A673 (cell line): ENCODE results near the gene MEI4. TPM values are rescaled to one million over a fixed set of nuclear protein-coding genes. Genes with fewer than 3 reads are reported as not detected.

Experiments
- BruUV-seq: library from RNA; stranded (reverse); fragments of 400-500 nt; replicated peaks from 2 replicates; lab custom pipeline; 2021; lab: Mats Ljungman, UMichigan
- CTCF ChIA-PET: fragments of 300-600 bp; sonication (Branson Sonifier 250); formaldehyde crosslinking; loops from one replicate; lab custom pipeline; 2022; ENCODE audit warnings: antibody characterized with exemption; lab: Charles Lee
- POLR2A ChIA-PET: fragments of 300-600 bp; sonication (Branson Sonifier 250); formaldehyde crosslinking; loops from one replicate; lab custom pipeline; 2022; ENCODE audit warnings: antibody characterized with exemption; ENCODE audit not compliant: low non-redundant PET; lab: Charles Lee
- DNase-seq: peaks from one replicate; pipeline ENCODE4 v3.0.0-alpha.2; 2015; ENCODE audit warnings: low spot score
- H3K27ac ChIP-seq: fragments of 200-600 bp; sonication (generic); 2 replicates; pipeline ENCODE4 v1.5.1; 2016; ENCODE audit warnings: mixed run types, low read depth, mild to moderate bottlenecking, mixed read lengths, antibody characterized with exemption, low read length; ENCODE audit not compliant: poor library complexity, severe bottlenecking
- H3K27me3 ChIP-seq: fragments of 200-600 bp; sonication (generic); replicated peaks from 2 replicates; pipeline ENCODE4 v1.6.1; 2017; ENCODE audit warnings: mixed run types, low read depth, mild to moderate bottlenecking, mixed read lengths, antibody characterized with exemption, low read length; ENCODE audit not compliant: insufficient read depth, poor library complexity
- H3K36me3 ChIP-seq: fragments of 200-600 bp; sonication (generic); 2 replicates; pipeline ENCODE4 v1.6.1; 2016; ENCODE audit warnings: mixed run types, mild to moderate bottlenecking, mixed read lengths, antibody characterized with exemption, low read length; ENCODE audit not compliant: insufficient read depth, poor library complexity, severe bottlenecking
- H3K4me1 ChIP-seq: fragments of 200-600 bp; sonication (generic); 2 replicates; pipeline ENCODE4 v1.6.1; 2017; ENCODE audit warnings: mixed run types, mild to moderate bottlenecking, mixed read lengths, antibody characterized with exemption, low read length; ENCODE audit not compliant: insufficient read depth, poor library complexity, severe bottlenecking
- H3K4me3 ChIP-seq: fragments of 200-600 bp; sonication (generic); 2 replicates; pipeline ENCODE4 v1.5.1; 2016; ENCODE audit warnings: low read depth, mixed run types, mild to moderate bottlenecking, mixed read lengths, low read length; ENCODE audit not compliant: poor library complexity, severe bottlenecking
- H3K9me3 ChIP-seq: fragments of 200-600 bp; sonication (generic); 2 replicates; pipeline ENCODE4 v1.6.1; 2016; ENCODE audit warnings: mixed run types, low read depth, mild to moderate bottlenecking, mixed read lengths, antibody characterized with exemption, low read length; ENCODE audit not compliant: poor library complexity, severe bottlenecking
- CTCF ChIP-seq: fragments of 300-800, 200-600 bp; sonication (generic); conservative IDR thresholded peaks from 2 replicates; pipeline ENCODE4 v1.5.1; 2017; ENCODE audit warnings: low read depth, mild to moderate bottlenecking, antibody characterized with exemption, low read length, moderate library complexity, mixed read lengths
- EZH2 ChIP-seq: fragments of 200-600 bp; sonication (generic); IDR thresholded peaks from 2 replicates; pipeline ENCODE4 v1.6.1; 2017; ENCODE audit warnings: borderline replicate concordance, low read depth, mild to moderate bottlenecking, mixed read lengths, antibody characterized with exemption, low read length; ENCODE audit not compliant: poor library complexity, severe bottlenecking
- intact Hi-C: fragments of 100-400 bp; cut with micrococcal nuclease; formaldehyde crosslinking; loops from one replicate; pipeline ENCODE4 v1.10.0; 2022; ENCODE audit not compliant: unreplicated experiment
- total RNA-seq: library from RNA; stranded (reverse); gene quantifications from 2 replicates; pipeline ENCODE4 v1.2.3, GENCODE V29; 2021

The MEI4 gene
- total RNA-seq, 1 experiment from 2014 or later = not detected

- BruUV-seq = no TSS peak
- CTCF ChIA-PET = no interaction called here
Measured at GRCh38 chr6:77624515-77624914, 28.3 kb upstream of the MEI4 start.

GRCh38 chr6:77626426-77626825 is 26.4 kb upstream of the MEI4 start:
- H3K27me3 ChIP-seq = no peaks in the 10 kb centered on the region
- ChIA-PET POLR2A (no interaction called here), CTCF (no interaction called here)
- no peak for DNase-seq
- H3K9me3 ChIP-seq = no peaks in the 10 kb centered on the region
- intact Hi-C loops = loop anchor here (10.0 kb wide), 1 partner anchor 1188 kb away; no protein-coding TSS in a partner anchor
- H3K4me1 ChIP-seq = no peaks in the 10 kb centered on the region
- no peak overlapping the region for H3K4me3 ChIP-seq
- H3K36me3 ChIP-seq = no peaks in the 10 kb centered on the region
- no peak overlapping the region for H3K27ac ChIP-seq
- no TSS peak for BruUV-seq
- TF ChIP-seq CTCF (no peak), EZH2 (no peak)

More at GRCh38 chr6:77624515-77624914, 28.3 kb upstream of the MEI4 start:
- TF ChIP-seq EZH2 = no peak
- TF ChIP-seq CTCF = no peak
- intact Hi-C loops = loop anchor here (10.0 kb wide), 1 partner anchor 1190 kb away; no protein-coding TSS in a partner anchor
- Histone ChIP-seq H3K9me3 (no peaks in the 10 kb centered on the region), H3K36me3 (no peaks in the 10 kb centered on the region), H3K27ac (no peak overlapping the region), H3K4me3 (no peak overlapping the region), H3K4me1 (no peaks in the 10 kb centered on the region), H3K27me3 (no peaks in the 10 kb centered on the region)
- no peak for DNase-seq
- POLR2A ChIA-PET = no interaction called here

GRCh38 chr6:77630014-77630413 is 22.8 kb upstream of the MEI4 start:
- intact Hi-C loops = no loop called here
- Histone ChIP-seq H3K36me3 (no peaks in the 10 kb centered on the region), H3K27me3 (no peaks in the 10 kb centered on the region), H3K4me3 (no peak overlapping the region), H3K27ac (no peak overlapping the region), H3K4me1 (no peaks in the 10 kb centered on the region), H3K9me3 (no peaks in the 10 kb centered on the region)
- no peak for DNase-seq
- TF ChIP-seq CTCF = no peak
- TF ChIP-seq EZH2 = no peak
- CTCF ChIA-PET = no interaction called here
- POLR2A ChIA-PET = no interaction called here
- BruUV-seq = no TSS peak
